Measurements from ENCODE around the gene LRP6.

DNA sequence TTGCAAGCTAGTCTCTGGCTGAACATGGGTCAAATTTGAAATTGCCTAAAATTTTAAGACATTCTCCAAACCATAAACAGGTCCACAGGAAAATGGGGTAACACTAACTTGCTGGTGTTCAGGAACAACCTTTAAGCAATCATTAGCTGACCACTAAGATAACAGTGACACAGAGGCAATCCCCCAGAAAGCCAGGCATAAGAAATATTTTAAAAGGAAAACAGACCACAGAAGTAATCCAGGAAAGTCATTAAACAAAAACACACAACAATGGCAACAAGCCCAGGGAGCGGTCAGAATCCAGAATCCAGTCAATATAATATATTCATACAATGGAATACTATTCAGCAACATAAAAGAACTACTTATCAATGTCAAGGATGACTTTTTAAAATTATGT lies 59.1 kb downstream of the LRP6 start:
- no peak for TF ChIP-seq POLR2AphosphoS5 (IDR thresholded peaks at IDR 0.05)
- TF ChIP-seq CTCF (IDR thresholded peaks at IDR 0.05) = no peak

Measured in transverse colon (tissue), 4 donors.